ENCODE data around the gene MEF2C. TPM values are rescaled to one million over a fixed set of nuclear protein-coding genes. Genes with fewer than 3 reads are reported as not detected.

The MEF2C gene
- total and polyA plus RNA-seq, 2 experiments from 2014 or later: 0.97 to 1.6 TPM

DNA sequence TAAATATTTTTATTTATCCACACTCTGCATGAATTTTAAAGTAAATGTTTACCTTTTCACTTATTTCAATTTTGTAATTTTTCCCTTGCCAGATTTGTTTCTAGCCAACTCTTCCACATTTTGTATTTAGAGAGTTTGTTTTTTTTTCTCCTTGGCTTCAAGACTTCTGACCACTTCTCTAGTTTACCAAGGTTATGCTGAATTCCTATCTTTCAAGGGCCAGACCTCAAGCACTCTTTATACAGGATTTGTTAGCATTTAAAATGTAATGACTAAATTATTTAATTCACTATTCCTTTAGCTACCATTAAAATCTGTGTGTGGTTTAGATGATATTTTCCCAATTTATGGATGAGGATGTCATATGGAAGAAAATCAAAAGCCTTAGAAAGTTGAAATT is 42.5 kb downstream of the MEF2C start:
- no peak overlapping the region for H3K4me3 ChIP-seq
- no peak for ATAC-seq
- H3K79me2 ChIP-seq (replicated peaks; ENCODE audit: insufficient read depth): no peaks in the 10 kb centered on the region
- H3K4me3 Mint-ChIP-seq: no peak overlapping the region
- H3K4me2 ChIP-seq: no peak overlapping the region
- H3K36me3 Mint-ChIP-seq (ENCODE audit: low read depth): no peaks in the 10 kb centered on the region
- no peaks in the 10 kb centered on the region for H4K20me1 ChIP-seq (replicated peaks; ENCODE audit: insufficient read depth)
- H3K27ac Mint-ChIP-seq: no peak overlapping the region
- H3K4me1 ChIP-seq (ENCODE audit: insufficient read depth): peaks cover 3% of the 10 kb centered on the region; the same call in 1 of the 2 replicates
- H3K9me3 Mint-ChIP-seq: no peaks in the 10 kb centered on the region
- TF ChIP-seq NANOG (IDR thresholded peaks at IDR 0.05; ENCODE audit: borderline replicate concordance) (no peak), ZNF114 (CRISPR knock-in tag; IDR thresholded peaks at IDR 0.05) (no peak), ZNF331 (CRISPR knock-in tag; IDR thresholded peaks at IDR 0.05; ENCODE audit: low read depth) (no peak), JUNB (IDR thresholded peaks at IDR 0.05; ENCODE audit: unreplicated experiment) (no peak), EZH2 (IDR thresholded peaks at IDR 0.05; ENCODE audit: low read depth, unreplicated experiment) (no peak)
- TF ChIP-seq, protein P1, sequence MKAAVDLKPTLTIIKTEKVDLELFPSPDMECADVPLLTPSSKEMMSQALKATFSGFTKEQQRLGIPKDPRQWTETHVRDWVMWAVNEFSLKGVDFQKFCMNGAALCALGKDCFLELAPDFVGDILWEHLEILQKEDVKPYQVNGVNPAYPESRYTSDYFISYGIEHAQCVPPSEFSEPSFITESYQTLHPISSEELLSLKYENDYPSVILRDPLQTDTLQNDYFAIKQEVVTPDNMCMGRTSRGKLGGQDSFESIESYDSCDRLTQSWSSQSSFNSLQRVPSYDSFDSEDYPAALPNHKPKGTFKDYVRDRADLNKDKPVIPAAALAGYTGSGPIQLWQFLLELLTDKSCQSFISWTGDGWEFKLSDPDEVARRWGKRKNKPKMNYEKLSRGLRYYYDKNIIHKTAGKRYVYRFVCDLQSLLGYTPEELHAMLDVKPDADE (IDR thresholded peaks at IDR 0.05): no peak
- TF ChIP-seq, protein P2, sequence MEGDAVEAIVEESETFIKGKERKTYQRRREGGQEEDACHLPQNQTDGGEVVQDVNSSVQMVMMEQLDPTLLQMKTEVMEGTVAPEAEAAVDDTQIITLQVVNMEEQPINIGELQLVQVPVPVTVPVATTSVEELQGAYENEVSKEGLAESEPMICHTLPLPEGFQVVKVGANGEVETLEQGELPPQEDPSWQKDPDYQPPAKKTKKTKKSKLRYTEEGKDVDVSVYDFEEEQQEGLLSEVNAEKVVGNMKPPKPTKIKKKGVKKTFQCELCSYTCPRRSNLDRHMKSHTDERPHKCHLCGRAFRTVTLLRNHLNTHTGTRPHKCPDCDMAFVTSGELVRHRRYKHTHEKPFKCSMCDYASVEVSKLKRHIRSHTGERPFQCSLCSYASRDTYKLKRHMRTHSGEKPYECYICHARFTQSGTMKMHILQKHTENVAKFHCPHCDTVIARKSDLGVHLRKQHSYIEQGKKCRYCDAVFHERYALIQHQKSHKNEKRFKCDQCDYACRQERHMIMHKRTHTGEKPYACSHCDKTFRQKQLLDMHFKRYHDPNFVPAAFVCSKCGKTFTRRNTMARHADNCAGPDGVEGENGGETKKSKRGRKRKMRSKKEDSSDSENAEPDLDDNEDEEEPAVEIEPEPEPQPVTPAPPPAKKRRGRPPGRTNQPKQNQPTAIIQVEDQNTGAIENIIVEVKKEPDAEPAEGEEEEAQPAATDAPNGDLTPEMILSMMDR (conservative IDR thresholded peaks at IDR 0.05; ENCODE audit: low read depth in 2 of 2): no peak
- TF ChIP-seq, protein P3, sequence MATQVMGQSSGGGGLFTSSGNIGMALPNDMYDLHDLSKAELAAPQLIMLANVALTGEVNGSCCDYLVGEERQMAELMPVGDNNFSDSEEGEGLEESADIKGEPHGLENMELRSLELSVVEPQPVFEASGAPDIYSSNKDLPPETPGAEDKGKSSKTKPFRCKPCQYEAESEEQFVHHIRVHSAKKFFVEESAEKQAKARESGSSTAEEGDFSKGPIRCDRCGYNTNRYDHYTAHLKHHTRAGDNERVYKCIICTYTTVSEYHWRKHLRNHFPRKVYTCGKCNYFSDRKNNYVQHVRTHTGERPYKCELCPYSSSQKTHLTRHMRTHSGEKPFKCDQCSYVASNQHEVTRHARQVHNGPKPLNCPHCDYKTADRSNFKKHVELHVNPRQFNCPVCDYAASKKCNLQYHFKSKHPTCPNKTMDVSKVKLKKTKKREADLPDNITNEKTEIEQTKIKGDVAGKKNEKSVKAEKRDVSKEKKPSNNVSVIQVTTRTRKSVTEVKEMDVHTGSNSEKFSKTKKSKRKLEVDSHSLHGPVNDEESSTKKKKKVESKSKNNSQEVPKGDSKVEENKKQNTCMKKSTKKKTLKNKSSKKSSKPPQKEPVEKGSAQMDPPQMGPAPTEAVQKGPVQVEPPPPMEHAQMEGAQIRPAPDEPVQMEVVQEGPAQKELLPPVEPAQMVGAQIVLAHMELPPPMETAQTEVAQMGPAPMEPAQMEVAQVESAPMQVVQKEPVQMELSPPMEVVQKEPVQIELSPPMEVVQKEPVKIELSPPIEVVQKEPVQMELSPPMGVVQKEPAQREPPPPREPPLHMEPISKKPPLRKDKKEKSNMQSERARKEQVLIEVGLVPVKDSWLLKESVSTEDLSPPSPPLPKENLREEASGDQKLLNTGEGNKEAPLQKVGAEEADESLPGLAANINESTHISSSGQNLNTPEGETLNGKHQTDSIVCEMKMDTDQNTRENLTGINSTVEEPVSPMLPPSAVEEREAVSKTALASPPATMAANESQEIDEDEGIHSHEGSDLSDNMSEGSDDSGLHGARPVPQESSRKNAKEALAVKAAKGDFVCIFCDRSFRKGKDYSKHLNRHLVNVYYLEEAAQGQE (IDR thresholded peaks at IDR 0.05; ENCODE audit: unreplicated experiment): no peak
- TF ChIP-seq, protein P4, sequence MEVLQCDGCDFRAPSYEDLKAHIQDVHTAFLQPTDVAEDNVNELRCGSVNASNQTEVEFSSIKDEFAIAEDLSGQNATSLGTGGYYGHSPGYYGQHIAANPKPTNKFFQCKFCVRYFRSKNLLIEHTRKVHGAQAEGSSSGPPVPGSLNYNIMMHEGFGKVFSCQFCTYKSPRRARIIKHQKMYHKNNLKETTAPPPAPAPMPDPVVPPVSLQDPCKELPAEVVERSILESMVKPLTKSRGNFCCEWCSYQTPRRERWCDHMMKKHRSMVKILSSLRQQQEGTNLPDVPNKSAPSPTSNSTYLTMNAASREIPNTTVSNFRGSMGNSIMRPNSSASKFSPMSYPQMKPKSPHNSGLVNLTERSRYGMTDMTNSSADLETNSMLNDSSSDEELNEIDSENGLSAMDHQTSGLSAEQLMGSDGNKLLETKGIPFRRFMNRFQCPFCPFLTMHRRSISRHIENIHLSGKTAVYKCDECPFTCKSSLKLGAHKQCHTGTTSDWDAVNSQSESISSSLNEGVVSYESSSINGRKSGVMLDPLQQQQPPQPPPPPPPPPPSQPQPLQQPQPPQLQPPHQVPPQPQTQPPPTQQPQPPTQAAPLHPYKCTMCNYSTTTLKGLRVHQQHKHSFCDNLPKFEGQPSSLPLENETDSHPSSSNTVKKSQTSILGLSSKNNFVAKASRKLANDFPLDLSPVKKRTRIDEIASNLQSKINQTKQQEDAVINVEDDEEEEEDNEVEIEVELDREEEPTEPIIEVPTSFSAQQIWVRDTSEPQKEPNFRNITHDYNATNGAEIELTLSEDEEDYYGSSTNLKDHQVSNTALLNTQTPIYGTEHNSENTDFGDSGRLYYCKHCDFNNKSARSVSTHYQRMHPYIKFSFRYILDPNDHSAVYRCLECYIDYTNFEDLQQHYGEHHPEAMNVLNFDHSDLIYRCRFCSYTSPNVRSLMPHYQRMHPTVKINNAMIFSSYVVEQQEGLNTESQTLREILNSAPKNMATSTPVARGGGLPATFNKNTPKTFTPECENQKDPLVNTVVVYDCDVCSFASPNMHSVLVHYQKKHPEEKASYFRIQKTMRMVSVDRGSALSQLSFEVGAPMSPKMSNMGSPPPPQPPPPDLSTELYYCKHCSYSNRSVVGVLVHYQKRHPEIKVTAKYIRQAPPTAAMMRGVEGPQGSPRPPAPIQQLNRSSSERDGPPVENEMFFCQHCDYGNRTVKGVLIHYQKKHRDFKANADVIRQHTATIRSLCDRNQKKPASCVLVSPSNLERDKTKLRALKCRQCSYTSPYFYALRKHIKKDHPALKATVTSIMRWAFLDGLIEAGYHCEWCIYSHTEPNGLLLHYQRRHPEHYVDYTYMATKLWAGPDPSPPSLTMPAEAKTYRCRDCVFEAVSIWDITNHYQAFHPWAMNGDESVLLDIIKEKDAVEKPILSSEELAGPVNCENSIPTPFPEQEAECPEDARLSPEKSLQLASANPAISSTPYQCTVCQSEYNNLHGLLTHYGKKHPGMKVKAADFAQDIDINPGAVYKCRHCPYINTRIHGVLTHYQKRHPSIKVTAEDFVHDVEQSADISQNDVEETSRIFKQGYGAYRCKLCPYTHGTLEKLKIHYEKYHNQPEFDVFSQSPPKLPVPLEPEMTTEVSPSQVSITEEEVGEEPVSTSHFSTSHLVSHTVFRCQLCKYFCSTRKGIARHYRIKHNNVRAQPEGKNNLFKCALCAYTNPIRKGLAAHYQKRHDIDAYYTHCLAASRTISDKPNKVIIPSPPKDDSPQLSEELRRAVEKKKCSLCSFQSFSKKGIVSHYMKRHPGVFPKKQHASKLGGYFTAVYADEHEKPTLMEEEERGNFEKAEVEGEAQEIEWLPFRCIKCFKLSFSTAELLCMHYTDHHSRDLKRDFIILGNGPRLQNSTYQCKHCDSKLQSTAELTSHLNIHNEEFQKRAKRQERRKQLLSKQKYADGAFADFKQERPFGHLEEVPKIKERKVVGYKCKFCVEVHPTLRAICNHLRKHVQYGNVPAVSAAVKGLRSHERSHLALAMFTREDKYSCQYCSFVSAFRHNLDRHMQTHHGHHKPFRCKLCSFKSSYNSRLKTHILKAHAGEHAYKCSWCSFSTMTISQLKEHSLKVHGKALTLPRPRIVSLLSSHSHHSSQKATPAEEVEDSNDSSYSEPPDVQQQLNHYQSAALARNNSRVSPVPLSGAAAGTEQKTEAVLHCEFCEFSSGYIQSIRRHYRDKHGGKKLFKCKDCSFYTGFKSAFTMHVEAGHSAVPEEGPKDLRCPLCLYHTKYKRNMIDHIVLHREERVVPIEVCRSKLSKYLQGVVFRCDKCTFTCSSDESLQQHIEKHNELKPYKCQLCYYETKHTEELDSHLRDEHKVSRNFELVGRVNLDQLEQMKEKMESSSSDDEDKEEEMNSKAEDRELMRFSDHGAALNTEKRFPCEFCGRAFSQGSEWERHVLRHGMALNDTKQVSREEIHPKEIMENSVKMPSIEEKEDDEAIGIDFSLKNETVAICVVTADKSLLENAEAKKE (CRISPR knock-in tag; IDR thresholded peaks at IDR 0.05): no peak
- H3K4me1 Mint-ChIP-seq: peaks cover 5% of the 10 kb centered on the region; the same call in 2 of the 3 replicates
- H3K36me3 ChIP-seq (ENCODE audit: insufficient read depth): no peaks in the 10 kb centered on the region
- no peak overlapping the region for H2AFZ ChIP-seq
- no peaks in the 10 kb centered on the region for H3K9me2 ChIP-seq (ENCODE audit: insufficient read depth)
- H3K27ac ChIP-seq (ENCODE audit: low read depth): no peak overlapping the region
- no peaks in the 10 kb centered on the region for H3F3A ChIP-seq (replicated peaks; ENCODE audit: low read depth)
- DNase-seq (ENCODE audit: low spot score): no peak
- H3K27me3 ChIP-seq (ENCODE audit: insufficient read depth): no peaks in the 10 kb centered on the region
- H3K27me3 Mint-ChIP-seq (ENCODE audit: insufficient read depth, low read depth, poor library complexity): no peaks in the 10 kb centered on the region
